ENCODE results near the gene PCED1B. TPM values are rescaled to one million over a fixed set of nuclear protein-coding genes. Genes with fewer than 3 reads are reported as not detected.

Gene PCED1B
- polyA plus RNA-seq, 1 donor (not counting 4 experiments of a cell fraction or from before 2014, with no cell fraction given), result 3.2 TPM

DNA sequence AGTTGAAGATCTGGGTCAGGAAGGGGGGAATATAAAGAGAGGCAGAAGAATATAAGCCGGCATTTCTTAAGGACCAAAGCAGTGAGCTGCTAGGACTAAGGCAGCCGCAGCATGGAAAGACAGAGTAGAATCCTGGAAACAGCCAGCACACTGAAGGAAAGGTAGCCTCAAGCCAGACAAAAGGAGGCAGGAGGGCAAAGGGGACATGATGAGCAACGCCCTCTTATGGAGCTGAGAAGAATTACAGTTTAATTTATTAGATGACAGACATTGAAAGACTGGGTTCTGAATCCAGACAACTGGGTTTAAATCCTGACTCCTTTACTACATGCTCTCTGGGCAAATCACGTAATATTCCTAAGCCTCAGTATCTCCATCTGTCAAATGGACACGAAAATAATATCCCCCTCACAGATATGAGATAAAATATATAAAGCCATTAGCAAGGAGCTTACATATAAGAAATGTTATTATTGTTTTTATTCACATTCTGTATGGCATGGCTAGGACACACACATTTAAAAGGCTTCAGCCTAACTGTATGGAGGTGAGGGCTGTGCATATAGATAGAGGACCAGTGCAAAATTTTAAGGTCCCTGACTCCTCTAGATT, 8.1 kb upstream of the PCED1B start:
- Histone ChIP-seq H3K9me3 (ENCODE audit: control insufficient read depth, low read depth, low read length) (no peaks in the 10 kb centered on the region), H3K9ac (ENCODE audit: control insufficient read depth, extremely low read depth, insufficient read depth, low read length) (no peak overlapping the region), H3K79me2 (ENCODE audit: control insufficient read depth, insufficient read depth, low read length) (peaks cover 4% of the 10 kb centered on the region), H3K27me3 (ENCODE audit: control insufficient read depth, extremely low read depth, insufficient read depth, low read length) (no peaks in the 10 kb centered on the region), H3K36me3 (ENCODE audit: control insufficient read depth in 2 of 2, extremely low read depth in 1 of 2, insufficient read depth in 2 of 2, low read length in 2 of 2) (peaks cover 0 to 5% of the 10 kb centered on the region in 2 experiments), H4K20me1 (ENCODE audit: control insufficient read depth, extremely low read depth, insufficient read depth, low read length) (no peaks in the 10 kb centered on the region), H3K4me2 (ENCODE audit: control insufficient read depth, extremely low read depth, insufficient read depth, low read depth, low read length) (no peak overlapping the region), H3K4me1 (ENCODE audit: control insufficient read depth, extremely low read depth, insufficient read depth, low read length) (peaks cover 7% of the 10 kb centered on the region), H3K4me3 (ENCODE audit: control insufficient read depth in 2 of 3, extremely low read depth in 1 of 3, insufficient read depth in 2 of 3, low read depth in 1 of 3, low read length in 3 of 3) (no peak overlapping the region), H2AFZ (ENCODE audit: control insufficient read depth, low read length) (no peak overlapping the region), H3K9me1 (ENCODE audit: control insufficient read depth, extremely low read depth, insufficient read depth, low read length) (no peaks in the 10 kb centered on the region), H3K27ac (ENCODE audit: control insufficient read depth, insufficient read depth, low read length) (no peak overlapping the region)
- no peak for DNase-seq (ENCODE audit: low read depth, low spot score)
- no peak for TF ChIP-seq EZH2 (IDR thresholded peaks at IDR 0.05; ENCODE audit: low read length)
- TF ChIP-seq, protein P1, sequence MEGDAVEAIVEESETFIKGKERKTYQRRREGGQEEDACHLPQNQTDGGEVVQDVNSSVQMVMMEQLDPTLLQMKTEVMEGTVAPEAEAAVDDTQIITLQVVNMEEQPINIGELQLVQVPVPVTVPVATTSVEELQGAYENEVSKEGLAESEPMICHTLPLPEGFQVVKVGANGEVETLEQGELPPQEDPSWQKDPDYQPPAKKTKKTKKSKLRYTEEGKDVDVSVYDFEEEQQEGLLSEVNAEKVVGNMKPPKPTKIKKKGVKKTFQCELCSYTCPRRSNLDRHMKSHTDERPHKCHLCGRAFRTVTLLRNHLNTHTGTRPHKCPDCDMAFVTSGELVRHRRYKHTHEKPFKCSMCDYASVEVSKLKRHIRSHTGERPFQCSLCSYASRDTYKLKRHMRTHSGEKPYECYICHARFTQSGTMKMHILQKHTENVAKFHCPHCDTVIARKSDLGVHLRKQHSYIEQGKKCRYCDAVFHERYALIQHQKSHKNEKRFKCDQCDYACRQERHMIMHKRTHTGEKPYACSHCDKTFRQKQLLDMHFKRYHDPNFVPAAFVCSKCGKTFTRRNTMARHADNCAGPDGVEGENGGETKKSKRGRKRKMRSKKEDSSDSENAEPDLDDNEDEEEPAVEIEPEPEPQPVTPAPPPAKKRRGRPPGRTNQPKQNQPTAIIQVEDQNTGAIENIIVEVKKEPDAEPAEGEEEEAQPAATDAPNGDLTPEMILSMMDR (optimal IDR thresholded peaks at IDR 0.05 in 1 of 3, IDR thresholded peaks at IDR 0.05 in 1 of 3, conservative IDR thresholded peaks at IDR 0.05 in 1 of 3; ENCODE audit: extremely low read depth in 1 of 3, insufficient read depth in 2 of 3, low read length in 3 of 3), result peak; percentile 56 to 69 (median 62)
- dilution Hi-C loops (cut with MboI; ENCODE audit: extremely low pct_ligation_motif_present, low sequenced_read_pairs), result no loop called here
- peak; percentile 39 for FAIRE-seq

DNA sequence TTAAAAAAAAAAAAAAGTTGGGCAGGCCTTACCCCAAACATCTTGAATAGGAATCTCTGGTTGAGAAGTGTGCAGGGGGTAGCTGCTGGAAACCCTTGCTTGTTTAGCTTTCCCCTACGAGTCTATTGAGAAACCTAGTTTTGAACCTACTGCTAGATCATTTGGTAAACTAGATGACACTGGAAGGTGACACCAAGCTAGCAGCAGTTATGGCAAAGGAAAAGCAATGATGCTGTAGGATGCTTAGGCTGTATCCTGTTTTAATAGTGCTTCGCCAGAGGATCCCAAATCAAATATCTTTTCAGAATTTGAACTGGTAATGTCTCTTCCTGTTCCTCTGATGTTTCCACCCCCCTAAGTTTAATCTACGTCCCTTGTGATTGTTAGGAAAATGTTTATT, 5.5 kb upstream of the PCED1B start:
- dilution Hi-C loops (cut with MboI; ENCODE audit: extremely low pct_ligation_motif_present, low sequenced_read_pairs), result no loop called here
- Histone ChIP-seq H3K9ac (ENCODE audit: control insufficient read depth, extremely low read depth, insufficient read depth, low read length) (no peak overlapping the region), H3K36me3 (ENCODE audit: control insufficient read depth in 2 of 2, extremely low read depth in 1 of 2, insufficient read depth in 2 of 2, low read length in 2 of 2) (peaks cover 5 to 21% of the 10 kb centered on the region in 2 experiments), H3K4me3 (ENCODE audit: control insufficient read depth in 2 of 3, extremely low read depth in 1 of 3, insufficient read depth in 2 of 3, low read depth in 1 of 3, low read length in 3 of 3) (no peak overlapping the region), H3K4me1 (ENCODE audit: control insufficient read depth, extremely low read depth, insufficient read depth, low read length) (peaks cover 25% of the 10 kb centered on the region), H3K79me2 (ENCODE audit: control insufficient read depth, insufficient read depth, low read length) (peaks cover 30% of the 10 kb centered on the region), H3K27ac (ENCODE audit: control insufficient read depth, insufficient read depth, low read length) (no peak overlapping the region), H2AFZ (ENCODE audit: control insufficient read depth, low read length) (no peak overlapping the region), H3K27me3 (ENCODE audit: control insufficient read depth, extremely low read depth, insufficient read depth, low read length) (no peaks in the 10 kb centered on the region), H3K9me3 (ENCODE audit: control insufficient read depth, low read depth, low read length) (no peaks in the 10 kb centered on the region), H4K20me1 (ENCODE audit: control insufficient read depth, extremely low read depth, insufficient read depth, low read length) (no peaks in the 10 kb centered on the region), H3K4me2 (ENCODE audit: control insufficient read depth, extremely low read depth, insufficient read depth, low read depth, low read length) (no peak overlapping the region), H3K9me1 (ENCODE audit: control insufficient read depth, extremely low read depth, insufficient read depth, low read length) (no peaks in the 10 kb centered on the region)
- FAIRE-seq (no peak), DNase-seq (ENCODE audit: low read depth, low spot score) (no peak)
- TF ChIP-seq, protein P1 (optimal IDR thresholded peaks at IDR 0.05 in 1 of 3, IDR thresholded peaks at IDR 0.05 in 1 of 3, conservative IDR thresholded peaks at IDR 0.05 in 1 of 3; ENCODE audit: extremely low read depth in 1 of 3, insufficient read depth in 2 of 3, low read length in 3 of 3), result no peak
- TF ChIP-seq EZH2 (IDR thresholded peaks at IDR 0.05; ENCODE audit: low read length), result no peak

Measured in keratinocyte (primary cell).